Left cardiac atrium (tissue), 4 donors: Measurements from ENCODE around the gene NTM. TPM values are rescaled to one million over a fixed set of nuclear protein-coding genes. Genes with fewer than 3 reads are reported as not detected.

Source experiments
- ATAC-seq, 2 donors: fragments of 200-7000 bp; cut with Tn5 transposase; one replicate each; pipeline ENCODE4 v1.9.1; 2020; ENCODE audit warnings: mild to moderate bottlenecking in 2 of 2, moderate library complexity in 2 of 2
- DNase-seq: peaks from one replicate; pipeline ENCODE4 v3.0.0-alpha.2; 2020
- intact Hi-C, 2 donors: fragments of 100-400 bp; cut with DNase I; formaldehyde crosslinking; loops; one replicate each; pipeline versions ENCODE4 v1.14.1 to v1.15.1; 2022 to 2023
- total RNA-seq, 2 donors: library from RNA; stranded (reverse); fragmentation: NEBNext Ultra II Directional; extraction: Animal tissue kit (Norgen Biotek cat#: 25700); gene quantifications; one replicate each; pipeline ENCODE4 v1.2.1, GENCODE V29; 2021
- donor health status: DM: no; HTN: yes; CAD: no.
- donor health status: DM: no; HTN: yes; CAD: no; lungs with severe emphysema.
- donor health status: DM: yes; HTN: yes; CAD: no.
- donor health status: Dilated cardiomyopathy.

NTM gene
- total RNA-seq, 2 donors from 2014 or later = 21.5 to 37.4 TPM

GRCh38 chr11:132028380-132029240 lies 658.2 kb downstream of the NTM start:
- intact Hi-C loops = loop anchor here in 1 of 2 donors (2.0 to 10.0 kb wide), 3 partner anchors 51 to 284 kb away; no protein-coding TSS in a partner anchor
- DNase-seq = peak; percentile 53
- peak; percentile 44 to 46 for ATAC-seq

- ATAC-seq (no peak), DNase-seq (no peak)
- intact Hi-C loops = loop anchor here in 1 of 2 donors (5.0 kb wide), 1 partner anchor 119 kb away; no protein-coding TSS in a partner anchor
Measured at GRCh38 chr11:132030896-132031295, 660.5 kb downstream of the NTM start.

GRCh38 chr11:132032555-132032954 lies 662.1 kb downstream of the NTM start:
- ATAC-seq = no peak
- intact Hi-C loops = loop anchor here in 1 of 2 donors (5.0 kb wide), 1 partner anchor 120 kb away; no protein-coding TSS in a partner anchor
- no peak for DNase-seq

GRCh38 chr11:132033051-132033450 lies 662.6 kb downstream of the NTM start:
- ATAC-seq (peak; percentile 75 to 78), DNase-seq (no peak)
- intact Hi-C loops = loop anchor here in 1 of 2 donors (5.0 kb wide), 1 partner anchor 121 kb away; no protein-coding TSS in a partner anchor

GRCh38 chr11:132035228-132035627 lies 664.8 kb downstream of the NTM start:
- no peak for DNase-seq
- intact Hi-C loops = no loop called here
- ATAC-seq = no peak

- intact Hi-C loops = no loop called here
- no peak for ATAC-seq
- DNase-seq = no peak
Measured at GRCh38 chr11:132035766-132036165, 665.4 kb downstream of the NTM start.

GRCh38 chr11:132036220-132036619 lies 665.8 kb downstream of the NTM start:
- intact Hi-C loops = no loop called here
- DNase-seq = no peak
- ATAC-seq = no peak

GRCh38 chr11:132036746-132037466 lies 666.5 kb downstream of the NTM start:
- no peak for DNase-seq
- intact Hi-C loops = no loop called here
- ATAC-seq = no peak

GRCh38 chr11:132037467-132037862 lies 667.0 kb downstream of the NTM start:
- peak in 1 of 2 donors; percentile 58 for ATAC-seq
- no peak for DNase-seq
- intact Hi-C loops = no loop called here

GRCh38 chr11:132037956-132038355 lies 667.5 kb downstream of the NTM start:
- intact Hi-C loops = no loop called here
- ATAC-seq = no peak
- DNase-seq = no peak

- no peak for ATAC-seq
- no peak for DNase-seq
- intact Hi-C loops = no loop called here
Measured at GRCh38 chr11:132039521-132039920, 669.1 kb downstream of the NTM start.

- intact Hi-C loops = no loop called here
Measured at GRCh38 chr11:132042296-132042695, 671.9 kb downstream of the NTM start.

GRCh38 chr11:132043714-132044113 lies 673.3 kb downstream of the NTM start:
- no peak for ATAC-seq
- intact Hi-C loops = no loop called here
- DNase-seq = no peak

More at GRCh38 chr11:132042296-132042695, 671.9 kb downstream of the NTM start:
- ATAC-seq (no peak), DNase-seq (no peak)

- intact Hi-C loops = no loop called here
- no peak for DNase-seq
Measured at GRCh38 chr11:132045107-132045506, 674.7 kb downstream of the NTM start.

GRCh38 chr11:132046288-132046865 lies 676.0 kb downstream of the NTM start:
- intact Hi-C loops = no loop called here
- DNase-seq = no peak
- ATAC-seq = no peak

More at GRCh38 chr11:132045107-132045506, 674.7 kb downstream of the NTM start:
- no peak for ATAC-seq

- no peak for ATAC-seq
- intact Hi-C loops = no loop called here
- DNase-seq = no peak
Measured at GRCh38 chr11:132047167-132047566, 676.8 kb downstream of the NTM start.

GRCh38 chr11:132048040-132048439 lies 677.6 kb downstream of the NTM start:
- DNase-seq (no peak), ATAC-seq (no peak)
- intact Hi-C loops = no loop called here

- DNase-seq (no peak), ATAC-seq (no peak)
- intact Hi-C loops = no loop called here
Measured at GRCh38 chr11:132049205-132049604, 678.8 kb downstream of the NTM start.

GRCh38 chr11:132050049-132050448 lies 679.6 kb downstream of the NTM start:
- intact Hi-C loops = no loop called here
- DNase-seq (no peak), ATAC-seq (no peak)
